ENCODE data around the gene MED9.
"Not testable (repeated sequence)": the region's sequence is repeated elsewhere in the genome, so short reads cannot be mapped to it uniquely, and the experiment has no call there.

MED9 gene

DNA sequence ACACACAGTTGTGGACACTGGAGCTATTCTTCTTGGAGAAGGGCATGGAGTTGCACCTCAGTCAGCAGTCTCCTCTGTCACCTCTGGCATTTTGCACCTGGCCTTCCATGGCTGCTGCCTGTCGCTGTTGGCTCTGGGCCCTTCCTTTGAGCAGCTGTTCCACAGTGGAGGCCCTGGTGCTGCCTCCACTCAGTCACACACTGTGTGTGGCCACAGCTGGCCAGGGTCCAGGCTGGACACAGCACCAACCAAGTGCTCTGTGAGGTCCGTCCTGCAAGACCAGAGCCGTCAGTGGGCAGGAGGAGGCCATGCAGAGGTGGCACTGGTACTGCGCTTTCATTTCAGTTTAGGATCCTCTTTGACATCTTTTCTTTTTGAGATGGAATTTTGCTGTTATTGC, 21.6 kb upstream of the MED9 start:
- no peak for DNase-seq (ENCODE audit: low read depth)

DNA sequence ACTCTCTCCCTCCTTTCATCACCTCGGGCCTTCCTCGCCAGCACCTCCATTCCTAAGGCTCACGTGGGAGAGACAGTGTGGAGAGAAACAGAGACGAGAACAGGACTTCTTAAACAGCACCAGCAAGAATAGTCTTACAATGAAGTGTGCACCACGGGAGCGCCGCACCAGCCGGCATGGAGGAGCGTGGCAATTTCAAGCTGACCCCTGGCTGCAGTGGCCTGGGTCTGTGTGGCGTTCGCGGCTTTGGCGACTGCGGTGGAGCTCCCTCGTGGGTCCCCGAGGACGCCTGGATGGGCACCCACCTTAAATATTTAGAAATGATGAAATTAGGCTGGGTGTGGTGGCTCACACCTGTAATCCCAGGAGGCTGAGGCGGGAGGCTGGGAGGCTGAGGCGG, 20.5 kb upstream of the MED9 start:
- DNase-seq (ENCODE audit: low read depth) = no peak

DNA sequence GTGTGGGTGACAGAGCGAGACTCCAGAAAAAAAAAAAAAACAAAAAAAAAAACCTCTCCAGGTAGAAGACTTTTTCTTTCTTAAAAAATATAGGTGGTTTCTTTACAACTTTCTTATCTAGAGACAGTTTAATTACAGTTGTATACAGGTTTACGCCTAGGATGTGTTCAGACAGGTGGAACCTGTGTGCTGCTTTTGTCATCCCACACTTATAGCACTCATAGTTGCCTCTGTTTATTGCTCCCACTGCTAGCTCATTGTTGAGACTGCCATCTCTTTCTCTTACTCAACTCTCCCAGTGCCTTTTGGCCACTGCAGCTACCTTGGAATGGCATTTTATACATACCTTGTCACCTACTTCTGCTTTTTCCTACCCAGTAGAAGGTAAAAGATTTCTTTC, 19.1 kb upstream of the MED9 start:
- no peak for DNase-seq (ENCODE audit: low read depth)

DNA sequence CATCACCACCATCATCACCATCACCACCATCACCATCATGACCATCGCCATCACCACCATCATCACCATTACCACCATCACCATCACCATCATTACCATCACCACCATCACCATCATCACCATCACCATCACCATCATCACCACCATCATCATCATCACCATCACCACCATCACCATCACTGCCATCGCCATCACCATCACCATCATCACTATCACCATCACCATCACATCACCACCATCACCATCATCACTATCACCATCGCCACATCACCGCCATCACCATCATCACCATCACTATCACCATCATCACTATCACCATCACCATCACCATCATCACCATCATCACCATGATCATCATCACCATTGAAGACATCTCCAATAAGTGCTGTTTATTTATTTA, 16.8 kb upstream of the MED9 start:
- DNase-seq (ENCODE audit: low read depth) = no peak

DNA sequence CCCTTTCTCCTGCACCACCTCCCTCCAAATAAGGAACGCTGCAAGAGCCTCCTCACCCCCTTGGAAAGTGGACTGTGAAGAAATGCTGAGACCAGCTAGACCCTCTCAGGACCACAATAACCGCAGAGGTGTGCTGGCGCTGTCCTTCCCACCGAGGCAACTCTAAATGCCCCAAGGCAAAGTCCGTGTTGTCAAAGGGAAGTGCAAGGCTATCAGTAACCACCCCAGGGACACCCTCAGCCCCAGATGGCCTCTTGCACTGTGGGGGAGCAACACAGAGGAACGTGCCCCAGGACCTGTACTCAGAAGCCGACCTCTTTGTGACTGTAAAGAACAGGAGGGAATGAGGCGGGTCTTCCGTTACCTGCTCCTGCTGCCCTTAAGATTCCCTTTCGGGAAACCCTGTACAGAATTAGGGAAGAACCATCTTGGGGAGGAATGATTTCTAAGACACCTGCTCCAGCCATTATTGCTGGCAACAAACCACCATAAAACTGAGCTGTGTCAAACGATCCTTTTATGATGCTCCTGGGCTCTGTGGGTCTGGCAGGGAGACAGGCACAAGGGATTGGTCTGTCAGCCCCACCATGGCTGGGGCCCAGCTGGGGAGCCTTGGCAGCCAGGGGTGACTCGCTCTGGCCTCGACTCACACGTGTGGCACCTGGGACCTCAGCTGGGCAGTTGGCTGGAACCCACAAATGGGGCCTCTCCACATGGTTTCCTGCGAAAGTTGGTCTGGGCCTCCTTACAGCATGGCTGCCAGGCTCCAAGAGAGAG, 14.6 kb upstream of the MED9 start:
- no peak for DNase-seq (ENCODE audit: low read depth)

DNA sequence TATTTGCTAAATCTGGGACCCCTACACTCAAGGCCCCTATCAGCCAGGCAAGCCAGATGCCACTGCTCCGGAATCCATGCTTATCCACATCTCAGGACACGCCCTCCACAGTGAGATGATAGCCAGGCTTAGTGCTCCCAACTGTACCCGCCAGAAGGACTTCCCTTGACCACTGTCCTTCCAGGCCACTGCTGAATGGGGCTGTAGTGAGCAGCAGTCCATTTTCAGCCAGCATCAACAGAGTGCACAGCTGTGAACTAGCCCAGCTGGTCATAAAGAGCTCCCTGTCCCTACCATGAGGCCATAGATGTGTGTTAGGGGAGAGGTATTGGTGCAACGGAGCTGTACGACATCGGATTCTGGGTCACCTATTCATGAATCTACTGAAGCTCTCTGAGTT, 13.0 kb upstream of the MED9 start:
- DNase-seq (ENCODE audit: low read depth) = no peak

DNA sequence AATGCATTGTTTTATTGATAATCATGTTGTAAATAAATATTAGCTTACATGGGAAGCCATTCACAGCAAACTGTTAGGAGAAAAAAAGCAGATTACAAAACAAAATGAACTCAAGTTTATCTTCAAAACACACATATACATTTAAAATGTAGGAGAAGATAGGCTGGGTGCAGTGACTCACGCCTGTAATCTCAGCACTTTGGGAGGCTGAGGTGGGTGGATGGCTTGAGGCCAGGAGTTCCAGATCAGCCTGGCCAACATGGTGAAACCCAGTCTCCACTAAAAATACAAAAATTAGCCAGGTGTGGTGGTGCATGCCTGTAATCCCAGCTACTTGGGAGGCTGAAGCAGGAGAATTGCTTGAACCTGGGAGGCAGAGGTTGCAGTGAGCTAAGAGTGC, 10.9 kb upstream of the MED9 start:
- DNase-seq (ENCODE audit: low read depth) = not testable (repeated sequence)

DNA sequence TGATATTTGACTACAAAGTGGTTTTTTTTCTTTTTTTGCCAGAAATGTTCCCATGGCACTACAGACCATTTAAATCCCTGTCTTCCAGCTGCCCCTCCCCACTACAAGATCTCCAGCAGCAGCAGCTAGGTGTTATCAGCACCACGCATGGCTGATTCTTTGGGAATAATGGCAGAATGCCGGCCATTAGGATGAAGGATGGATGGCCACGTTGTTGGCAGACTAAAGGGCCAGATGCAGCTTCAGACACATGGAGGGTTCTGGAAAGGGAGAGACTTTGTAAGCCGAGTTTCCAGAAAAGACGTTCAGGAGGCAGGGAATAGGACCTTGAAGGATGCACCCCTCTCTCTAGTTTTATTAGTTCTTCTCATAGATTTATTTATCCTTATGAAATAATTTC, 10.3 kb upstream of the MED9 start:
- DNase-seq (ENCODE audit: low read depth) = no peak

DNA sequence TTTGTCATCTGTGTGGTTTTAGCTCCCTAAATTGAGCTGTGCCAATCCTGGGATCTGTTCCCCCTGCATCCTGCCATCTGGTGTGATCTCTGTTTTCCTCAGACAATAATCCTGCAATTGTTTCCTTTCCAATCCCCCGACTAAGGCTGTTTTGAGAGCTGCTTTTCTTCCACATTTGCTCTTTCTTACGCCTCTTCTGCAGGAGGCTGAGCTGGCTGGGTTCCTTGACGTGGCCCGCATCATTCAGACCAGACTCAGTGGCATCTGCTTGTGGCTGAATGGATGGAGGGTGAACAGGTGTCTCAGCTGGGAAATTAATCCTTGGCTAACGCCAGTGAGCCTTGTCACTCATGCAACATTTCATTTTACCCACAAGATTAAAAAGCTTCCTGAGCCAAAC, 9.8 kb upstream of the MED9 start:
- DNase-seq (ENCODE audit: low read depth) = no peak

DNA sequence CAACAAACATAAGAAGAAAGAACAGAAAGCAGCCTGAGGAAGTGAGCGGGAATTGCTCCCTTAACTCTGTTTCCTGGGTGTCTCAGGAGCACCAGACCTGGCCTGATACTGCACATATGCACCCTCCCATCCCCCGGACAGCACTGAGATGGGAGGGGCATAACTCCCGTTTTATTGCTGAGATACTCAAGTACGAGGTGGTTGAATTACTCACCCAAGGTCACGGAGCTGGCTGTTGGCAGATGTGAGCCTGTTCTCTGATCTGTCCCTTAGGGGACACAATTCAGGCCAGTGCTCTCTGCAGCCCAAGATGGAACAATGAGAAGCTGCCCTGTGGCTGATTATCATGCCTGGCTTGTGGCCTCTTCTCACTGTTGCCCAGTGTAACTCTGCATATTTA, 9.1 kb upstream of the MED9 start:
- DNase-seq (ENCODE audit: low read depth) = no peak

DNA sequence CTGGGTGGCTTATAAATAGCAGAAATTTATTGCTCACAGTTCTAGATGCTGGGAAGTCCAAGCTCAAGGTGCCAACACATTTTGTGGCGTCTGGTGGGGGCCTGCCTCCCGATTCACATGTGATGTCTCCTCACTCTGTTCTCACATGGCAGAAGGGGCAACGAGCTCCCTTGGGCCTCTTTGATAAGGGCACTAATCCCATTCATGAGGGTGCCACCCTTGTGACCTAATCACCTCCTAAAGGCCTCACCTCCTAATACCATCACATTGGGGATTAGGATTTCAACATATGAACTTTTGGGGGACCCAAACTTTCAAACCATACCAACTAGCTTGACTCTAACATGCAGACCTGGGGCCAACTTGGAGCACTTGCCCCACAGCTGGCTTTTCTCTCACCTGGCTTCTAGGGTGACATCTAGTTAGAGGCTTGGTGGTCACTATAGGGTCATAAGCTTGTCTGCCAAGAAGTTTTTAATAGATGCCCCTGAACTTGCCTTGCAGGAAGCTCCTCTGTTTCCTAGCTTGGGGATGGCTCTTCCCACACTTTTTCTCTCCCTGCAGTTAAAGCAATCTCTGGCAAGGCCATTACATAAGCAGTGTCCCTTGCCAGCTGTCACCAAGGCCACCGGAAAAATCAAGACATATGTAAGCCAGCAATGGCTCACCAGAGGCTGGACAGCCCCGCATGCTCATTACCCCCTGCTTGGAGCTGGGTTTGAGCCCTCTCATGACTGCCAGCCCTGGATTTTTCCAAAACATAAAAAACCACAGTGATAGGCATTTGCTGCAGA, 8.4 kb upstream of the MED9 start:
- DNase-seq (ENCODE audit: low read depth) = no peak

DNA sequence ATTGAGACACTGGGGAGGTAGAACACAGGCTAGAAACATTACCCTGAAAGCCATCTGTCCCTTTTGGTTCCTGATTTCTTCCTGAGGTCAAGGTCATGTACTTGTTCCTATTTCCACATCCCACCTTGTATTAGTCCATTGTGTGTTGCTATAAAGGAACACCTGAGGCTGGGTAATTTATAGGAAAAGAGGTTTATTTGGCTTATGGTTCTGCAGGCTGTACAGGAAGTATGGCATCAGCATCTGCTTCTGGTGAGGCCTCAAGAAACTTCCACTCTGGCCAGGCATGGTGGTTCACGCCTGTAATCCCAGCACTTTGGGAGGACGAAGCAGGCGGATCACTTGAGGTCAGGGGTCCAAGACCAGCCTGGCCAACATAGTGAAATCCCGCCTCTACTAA, 7.4 kb upstream of the MED9 start:
- DNase-seq (ENCODE audit: low read depth) = no peak

DNA sequence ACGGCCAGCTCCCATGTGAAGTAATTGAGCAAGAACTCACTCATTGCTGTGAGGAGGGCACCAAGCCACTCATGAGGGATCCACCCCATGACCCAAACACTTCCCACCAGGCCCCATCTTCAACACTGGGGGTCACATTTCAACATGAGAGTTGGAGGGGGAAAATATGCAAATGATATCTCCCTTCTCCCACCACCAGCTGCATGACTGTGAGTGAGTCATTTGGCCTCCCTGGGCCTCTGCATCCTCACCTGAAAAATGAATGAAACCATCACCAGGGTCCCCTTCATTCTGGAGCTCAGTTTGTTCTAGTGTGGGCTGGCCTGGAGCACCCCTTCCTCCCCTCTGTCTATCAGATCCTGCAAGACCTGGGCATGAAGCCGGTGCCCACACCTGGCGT, 6.8 kb upstream of the MED9 start:
- DNase-seq (ENCODE audit: low read depth) = no peak

DNA sequence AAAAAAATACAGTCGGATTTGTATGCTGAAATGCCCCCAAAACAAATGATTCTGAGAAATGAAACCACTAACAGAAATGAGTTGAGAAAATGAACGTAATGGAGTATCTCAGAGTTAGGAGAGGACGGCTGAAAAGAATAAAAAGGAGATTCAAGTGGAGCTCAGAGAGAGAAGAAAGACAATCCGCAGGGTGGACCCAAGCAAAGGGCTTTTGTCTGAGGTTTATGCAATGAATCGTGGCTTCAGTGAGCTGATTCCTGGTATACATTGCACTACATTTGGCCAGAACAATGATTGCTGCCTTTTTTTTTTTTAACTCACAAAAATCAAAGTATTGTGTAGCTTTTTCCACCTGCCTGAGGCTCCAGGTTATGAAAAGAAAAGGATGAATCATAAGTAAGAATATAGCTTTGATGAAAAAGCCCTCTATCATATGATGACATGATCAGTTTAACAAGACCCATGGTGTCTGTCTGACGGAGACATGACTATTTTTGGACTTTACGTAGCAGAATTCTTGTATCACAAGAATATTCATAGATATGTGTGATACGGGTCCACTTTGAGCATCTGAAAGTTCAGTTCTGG, 4.4 kb upstream of the MED9 start:
- DNase-seq (ENCODE audit: low read depth) = no peak

DNA sequence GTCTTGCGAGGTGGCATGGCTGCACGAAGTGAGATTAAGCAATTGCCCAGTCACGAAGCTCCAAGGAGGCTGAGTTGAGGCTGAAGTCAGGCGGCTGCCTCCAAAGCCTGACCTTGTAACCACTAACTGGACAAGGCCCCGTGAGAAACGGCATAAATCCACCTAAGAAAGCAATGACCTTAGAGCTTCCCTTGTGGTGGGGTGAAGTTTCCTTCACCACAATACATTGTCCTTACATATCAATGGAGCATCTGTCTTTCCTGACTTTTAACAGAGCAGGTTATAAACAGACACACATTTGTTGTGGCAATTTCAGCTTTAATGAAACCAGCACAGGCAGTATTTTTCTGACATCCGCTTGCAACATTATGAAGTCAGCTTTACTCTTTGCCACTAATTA, 2.5 kb upstream of the MED9 start:
- no peak for DNase-seq (ENCODE audit: low read depth)

DNA sequence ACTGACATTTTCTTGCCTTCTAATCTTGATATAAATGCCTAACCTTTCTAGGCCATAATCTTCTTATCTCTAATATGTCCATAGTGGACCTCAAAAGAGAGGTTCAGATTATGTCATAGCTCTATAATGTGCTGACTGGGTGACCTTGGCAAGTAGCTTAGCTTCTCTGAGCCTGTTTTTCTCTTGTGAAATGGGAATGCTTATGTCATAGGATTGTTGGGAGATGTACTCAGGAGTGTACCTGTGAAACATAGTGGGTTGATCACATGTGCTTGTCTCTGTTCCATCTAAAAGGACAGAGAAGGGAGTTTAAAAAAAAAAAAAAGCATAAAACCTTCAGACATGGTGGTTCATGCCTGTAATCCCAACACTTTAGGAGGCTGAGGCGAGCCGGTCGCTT, 2.4 kb downstream of the MED9 start:
- no peak for DNase-seq (ENCODE audit: low read depth)

DNA sequence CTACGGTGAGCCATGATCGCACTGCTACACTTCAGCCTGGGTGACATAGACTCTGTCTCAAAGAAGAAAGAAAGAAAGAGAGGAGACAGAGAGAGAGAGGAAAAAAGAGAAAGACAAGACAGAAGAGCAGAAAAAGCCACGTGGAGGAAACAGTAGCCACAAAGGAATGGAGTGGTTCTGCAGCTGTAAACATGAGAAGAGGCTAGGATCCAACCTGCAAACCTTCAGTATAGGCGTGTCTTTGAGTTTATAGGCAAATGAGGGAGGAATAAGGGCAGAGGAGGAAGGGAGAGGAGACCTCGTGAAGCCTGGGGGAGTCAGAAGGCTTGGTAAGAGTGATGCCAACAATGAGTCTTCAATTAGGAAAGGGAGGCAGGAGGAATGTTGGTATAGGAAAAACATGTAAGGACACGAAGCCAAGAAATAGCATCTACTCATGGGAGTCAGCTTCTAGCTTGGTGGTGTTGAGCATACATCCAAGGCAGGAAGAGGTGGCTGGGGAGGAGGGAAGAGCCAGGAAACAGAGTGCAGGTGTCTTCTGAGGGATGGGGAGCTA, 3.9 kb downstream of the MED9 start:
- no peak for DNase-seq (ENCODE audit: low read depth)

DNA sequence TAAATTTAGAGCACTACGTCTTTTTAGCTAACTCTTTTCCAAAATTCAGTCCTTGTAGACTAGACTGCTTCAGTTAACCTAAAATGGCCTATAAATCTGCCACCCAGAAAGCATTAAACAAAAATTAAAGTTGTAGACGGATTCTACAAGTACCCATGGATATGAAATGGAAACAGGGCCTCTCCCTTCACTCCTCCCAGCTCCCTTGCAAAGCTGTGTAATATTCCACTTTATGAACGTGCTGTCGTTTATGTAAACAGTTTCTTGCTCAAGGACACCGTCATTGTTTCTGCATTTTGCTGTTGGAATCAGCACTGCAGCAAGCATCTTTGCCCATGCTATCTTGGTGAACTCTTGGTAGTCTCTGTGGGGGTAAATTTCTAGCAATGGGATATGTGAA, 5.1 kb downstream of the MED9 start:
- no peak for DNase-seq (ENCODE audit: low read depth)

DNA sequence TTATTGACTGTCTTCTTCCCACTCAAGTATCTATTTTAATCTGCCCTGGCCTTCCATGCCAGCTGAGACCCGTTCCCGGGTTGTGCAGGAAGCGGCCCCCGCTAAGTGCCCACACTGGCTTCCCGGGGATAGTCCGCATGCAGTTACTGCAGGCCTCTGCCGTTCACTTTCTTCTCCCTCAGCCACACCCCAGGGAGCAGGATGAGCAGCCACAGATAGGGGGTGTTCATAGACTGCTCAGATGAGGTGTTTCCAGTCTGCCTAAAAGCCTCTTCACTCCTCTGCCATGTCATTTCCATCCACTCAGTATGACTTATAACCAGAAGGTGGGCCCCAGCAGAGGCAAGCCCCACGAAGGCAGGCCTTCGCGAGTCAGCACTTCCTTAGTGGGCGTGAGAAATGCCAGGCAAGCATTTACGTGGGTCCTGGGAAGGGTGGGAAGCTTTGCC, 7.7 kb downstream of the MED9 start:
- no peak for DNase-seq (ENCODE audit: low read depth)

DNA sequence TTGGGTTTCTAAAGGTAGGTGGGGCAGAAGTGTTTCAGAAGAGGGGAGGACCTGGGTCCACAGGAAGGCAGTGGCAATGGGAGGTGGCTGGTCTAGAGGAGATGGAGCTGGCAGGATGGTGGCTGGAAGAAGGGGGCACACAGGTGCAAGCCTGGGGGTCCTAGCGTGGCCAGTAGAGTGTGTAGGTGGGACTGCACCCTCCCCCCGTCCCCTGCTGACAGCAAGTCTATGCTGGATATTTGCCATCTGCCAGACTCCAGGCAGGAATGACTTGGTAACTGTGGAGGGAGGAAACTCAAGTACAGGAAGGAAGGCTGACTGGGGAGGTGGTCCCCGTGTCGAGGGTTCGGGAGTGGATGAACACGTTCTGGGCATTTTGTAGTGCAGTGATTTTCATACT, 8.6 kb downstream of the MED9 start:
- DNase-seq (ENCODE audit: low read depth) = no peak

DNA sequence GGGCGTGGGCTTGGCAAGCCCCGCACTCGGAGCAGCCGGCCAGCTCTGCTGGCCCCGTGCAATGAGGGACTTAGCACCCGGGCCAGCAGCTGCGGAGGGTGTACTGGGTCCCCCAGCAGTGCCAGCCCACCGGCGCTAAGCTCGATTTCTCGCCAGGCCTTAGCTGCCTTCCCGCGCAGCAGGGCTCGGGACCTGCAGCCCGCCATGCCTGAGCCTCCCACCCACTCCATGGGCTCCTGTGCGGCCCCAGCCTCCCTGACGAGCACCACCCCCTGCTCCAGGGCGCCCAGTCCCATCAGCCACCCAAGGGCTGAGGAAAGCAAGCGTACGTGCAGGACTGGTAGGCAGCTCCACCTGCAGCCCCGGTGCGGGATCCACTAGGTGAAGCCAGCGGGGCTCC, 9.6 kb downstream of the MED9 start:
- DNase-seq (ENCODE audit: low read depth) = not testable (repeated sequence)

DNA sequence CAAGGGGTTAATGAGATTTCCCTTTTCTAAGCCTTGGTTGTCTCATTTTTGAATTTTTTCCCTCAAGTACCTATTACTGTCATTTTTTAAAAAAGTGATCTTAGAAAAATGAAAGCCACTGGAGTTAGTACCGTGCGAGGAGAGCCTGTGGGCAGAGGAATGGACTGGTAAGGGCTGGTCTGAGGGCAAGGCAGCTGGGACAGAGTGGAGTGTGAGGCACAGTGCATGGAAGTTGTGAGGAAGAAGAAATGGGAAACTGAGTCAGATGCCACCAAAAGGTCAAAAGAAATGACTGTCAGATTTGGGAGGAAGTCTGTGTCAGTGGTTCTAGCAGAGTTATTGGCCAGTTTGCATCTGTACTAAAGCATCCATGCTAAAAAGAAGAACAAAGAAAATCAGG, 11.2 kb downstream of the MED9 start:
- no peak for DNase-seq (ENCODE audit: low read depth)

DNA sequence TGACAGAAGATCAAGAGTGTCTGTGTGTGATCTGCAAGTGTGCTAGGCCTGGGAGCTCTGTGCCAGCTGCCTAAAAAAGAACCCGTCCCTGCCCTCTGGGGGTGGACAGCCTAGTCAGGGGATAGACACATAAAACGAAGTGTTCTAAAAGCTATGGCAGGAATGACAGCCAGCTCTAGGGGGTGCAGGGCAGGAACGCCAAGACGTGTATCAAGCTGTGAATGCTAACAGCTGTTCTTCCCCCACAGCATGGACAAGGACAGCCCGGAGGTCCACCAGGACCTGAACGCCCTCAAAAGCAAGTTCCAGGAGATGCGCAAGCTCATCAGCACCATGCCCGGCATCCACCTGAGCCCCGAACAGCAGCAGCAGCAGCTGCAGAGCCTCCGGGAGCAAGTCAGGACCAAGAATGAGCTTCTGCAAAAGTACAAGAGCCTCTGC, 14.3 kb downstream of the MED9 start:
- no peak for DNase-seq (ENCODE audit: low read depth)
